Left ventricle myocardium inferior (tissue), 1 donor: ENCODE data around the gene C11orf87. TPM values are rescaled to one million over a fixed set of nuclear protein-coding genes. Genes with fewer than 3 reads are reported as not detected.

Source experiments
- DNase-seq: peaks from one replicate; pipeline ENCODE4 v3.0.0-alpha.2; 2020
- H3K27ac ChIP-seq: fragments of 200-600 bp; replicated peaks from 2 replicates; pipeline ENCODE4 v1.8.0; 2021
- H3K27me3 ChIP-seq: fragments of 200-600 bp; 2 replicates; pipeline ENCODE4 v1.8.0; 2021; ENCODE audit warnings: low read depth
- H3K36me3 ChIP-seq: fragments of 200-600 bp; 2 replicates; pipeline ENCODE4 v1.8.0; 2021
- H3K4me1 ChIP-seq: fragments of 200-600 bp; 2 replicates; pipeline ENCODE4 v1.8.0; 2021
- H3K4me3 ChIP-seq: fragments of 200-600 bp; 2 replicates; pipeline ENCODE4 v1.8.0; 2021; ENCODE audit warnings: mild to moderate bottlenecking, moderate library complexity
- H3K9me3 ChIP-seq: fragments of 200-600 bp; replicated peaks from 2 replicates; pipeline ENCODE4 v1.8.0; 2021
- intact Hi-C: fragments of 100-400 bp; cut with micrococcal nuclease; formaldehyde crosslinking; loops from one replicate; pipeline ENCODE4 v1.11.0; 2022
- total RNA-seq: library from RNA; stranded (reverse); fragmentation: NEBNext Ultra II Directional; extraction: Animal tissue kit (Norgen Biotek cat#: 25700); gene quantifications from one replicate; pipeline ENCODE4 v1.2.1, GENCODE V29; 2021
- TF ChIP-seq, protein P1 (sequence below): fragments of 200-600 bp; IDR thresholded peaks from 2 replicates; pipeline ENCODE4 v1.8.0; 2021; ENCODE audit warnings: antibody characterized with exemption, mild to moderate bottlenecking, borderline replicate concordance
- donor health status: DM: no; HTN: yes; CAD: no; lungs with severe emphysema.

C11orf87 gene
- total RNA-seq, 1 donor from 2014 or later, result 0.14 TPM

- TF ChIP-seq, protein P1, sequence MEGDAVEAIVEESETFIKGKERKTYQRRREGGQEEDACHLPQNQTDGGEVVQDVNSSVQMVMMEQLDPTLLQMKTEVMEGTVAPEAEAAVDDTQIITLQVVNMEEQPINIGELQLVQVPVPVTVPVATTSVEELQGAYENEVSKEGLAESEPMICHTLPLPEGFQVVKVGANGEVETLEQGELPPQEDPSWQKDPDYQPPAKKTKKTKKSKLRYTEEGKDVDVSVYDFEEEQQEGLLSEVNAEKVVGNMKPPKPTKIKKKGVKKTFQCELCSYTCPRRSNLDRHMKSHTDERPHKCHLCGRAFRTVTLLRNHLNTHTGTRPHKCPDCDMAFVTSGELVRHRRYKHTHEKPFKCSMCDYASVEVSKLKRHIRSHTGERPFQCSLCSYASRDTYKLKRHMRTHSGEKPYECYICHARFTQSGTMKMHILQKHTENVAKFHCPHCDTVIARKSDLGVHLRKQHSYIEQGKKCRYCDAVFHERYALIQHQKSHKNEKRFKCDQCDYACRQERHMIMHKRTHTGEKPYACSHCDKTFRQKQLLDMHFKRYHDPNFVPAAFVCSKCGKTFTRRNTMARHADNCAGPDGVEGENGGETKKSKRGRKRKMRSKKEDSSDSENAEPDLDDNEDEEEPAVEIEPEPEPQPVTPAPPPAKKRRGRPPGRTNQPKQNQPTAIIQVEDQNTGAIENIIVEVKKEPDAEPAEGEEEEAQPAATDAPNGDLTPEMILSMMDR, result no peak
- H3K36me3 ChIP-seq, result no peaks in the 10 kb centered on the region
- no peaks in the 10 kb centered on the region for H3K4me1 ChIP-seq
- H3K27ac ChIP-seq, result no peak overlapping the region
- intact Hi-C loops, result no loop called here
- H3K27me3 ChIP-seq, result peaks cover 42% of the 10 kb centered on the region
- no peaks in the 10 kb centered on the region for H3K9me3 ChIP-seq
- DNase-seq, result no peak
- no peak overlapping the region for H3K4me3 ChIP-seq
Measured at GRCh38 chr11:109416601-109417000, 5.4 kb upstream of the C11orf87 start.

DNA sequence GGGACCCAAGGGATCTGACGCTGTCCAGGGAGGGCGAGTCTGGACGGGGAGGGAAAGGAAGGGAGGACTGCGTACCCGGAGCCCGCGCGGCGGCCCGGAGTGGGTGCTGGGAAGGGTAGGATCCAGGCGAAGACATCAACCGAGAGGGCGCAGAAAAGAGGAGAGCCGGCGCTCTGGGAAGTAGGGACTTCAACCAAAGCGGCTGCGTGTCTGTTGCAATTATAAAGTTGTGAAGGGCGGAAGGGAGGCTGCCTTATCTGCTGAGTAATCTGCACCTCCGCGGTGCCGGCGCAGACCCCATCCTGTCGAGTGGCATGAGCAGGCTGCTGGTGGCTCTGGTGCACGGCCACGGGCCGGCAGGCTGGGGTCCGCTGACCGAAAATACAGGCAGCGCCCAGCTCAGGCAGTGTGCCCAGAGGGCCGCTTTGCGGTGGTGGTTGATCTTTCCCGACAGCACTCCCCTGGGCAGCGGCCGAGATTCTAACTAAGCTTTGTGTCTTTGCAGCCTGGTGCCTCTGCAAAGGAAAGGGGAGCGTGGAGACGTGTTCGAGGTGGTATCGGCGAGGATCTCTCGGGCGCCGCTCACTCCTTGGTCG, 978 bp downstream of the C11orf87 start:
- Histone ChIP-seq H3K4me1 (peaks cover 21% of the 10 kb centered on the region), H3K4me3 (peak overlapping the region; percentile 60), H3K36me3 (no peaks in the 10 kb centered on the region), H3K27ac (no peak overlapping the region), H3K27me3 (peaks cover 72% of the 10 kb centered on the region), H3K9me3 (no peaks in the 10 kb centered on the region)
- intact Hi-C loops, result no loop called here
- no peak for DNase-seq
- TF ChIP-seq, protein P1, result no peak

GRCh38 chr11:109423466-109424190, 1.6 kb downstream of the C11orf87 start:
- no peaks in the 10 kb centered on the region for H3K36me3 ChIP-seq
- peak overlapping the region; percentile 60 for H3K4me3 ChIP-seq
- TF ChIP-seq, protein P1, result no peak
- H3K9me3 ChIP-seq, result no peaks in the 10 kb centered on the region
- H3K27me3 ChIP-seq, result peaks cover 68% of the 10 kb centered on the region
- H3K27ac ChIP-seq, result no peak overlapping the region
- peaks cover 21% of the 10 kb centered on the region for H3K4me1 ChIP-seq
- no peak for DNase-seq
- intact Hi-C loops, result no loop called here

DNA sequence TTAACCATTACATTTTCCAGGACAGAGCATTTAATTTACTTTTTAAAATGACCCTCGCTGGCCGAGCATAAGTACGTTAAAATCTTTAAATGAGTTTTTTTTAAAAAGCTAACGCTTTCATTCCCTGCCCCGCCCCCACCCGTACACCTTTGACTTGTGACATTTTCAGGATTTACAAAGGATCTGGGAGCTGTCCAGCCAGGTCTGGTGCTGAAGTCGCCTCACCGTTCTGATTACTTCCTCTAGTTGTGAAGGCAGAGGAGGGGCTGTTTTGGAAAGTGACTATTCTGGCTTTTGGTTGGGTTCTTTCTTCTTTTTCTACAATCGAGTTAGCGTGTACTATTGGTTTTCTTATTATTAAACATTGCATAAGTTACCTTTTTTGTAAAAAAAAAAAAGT, 2.9 kb downstream of the C11orf87 start:
- Histone ChIP-seq H3K4me3 (no peak overlapping the region), H3K4me1 (peaks cover 21% of the 10 kb centered on the region), H3K9me3 (no peaks in the 10 kb centered on the region), H3K27me3 (peaks cover 66% of the 10 kb centered on the region), H3K36me3 (no peaks in the 10 kb centered on the region), H3K27ac (no peak overlapping the region)
- no peak for DNase-seq
- TF ChIP-seq, protein P1, result no peak
- intact Hi-C loops, result no loop called here

GRCh38 chr11:109425554-109425953, 3.6 kb downstream of the C11orf87 start:
- no peak overlapping the region for H3K27ac ChIP-seq
- no peaks in the 10 kb centered on the region for H3K9me3 ChIP-seq
- H3K27me3 ChIP-seq, result peaks cover 66% of the 10 kb centered on the region
- no peaks in the 10 kb centered on the region for H3K36me3 ChIP-seq
- no peak overlapping the region for H3K4me3 ChIP-seq
- no peak for DNase-seq
- intact Hi-C loops, result no loop called here
- TF ChIP-seq, protein P1, result no peak
- H3K4me1 ChIP-seq, result peaks cover 21% of the 10 kb centered on the region
